Measurements from ENCODE around the gene EIF6. TPM values are rescaled to one million over a fixed set of nuclear protein-coding genes. Genes with fewer than 3 reads are reported as not detected.

The EIF6 gene
- total and polyA plus RNA-seq, 10 donors, result 50.5 to 121 (median 68.0) TPM

GRCh38 chr20:35290186-35290886, 5.8 kb upstream of the EIF6 start:
- intact Hi-C loops (cut with DNase I; ENCODE audit: low total_unique reads), result no loop called here
- DNase-seq, result no peak
- Histone ChIP-seq H3K9me3 (no peaks in the 10 kb centered on the region), H3K27me3 (replicated peaks in 1 of 7) (peaks cover 0 to 38% (median 7%) of the 10 kb centered on the region in 7 donors), H3K27ac (no peak overlapping the region), H3K4me1 (peaks cover 0 to 3% (median under 1%) of the 10 kb centered on the region in 6 donors), H3K36me3 (no peaks in the 10 kb centered on the region), H3K4me3 (no peak overlapping the region)
- TF ChIP-seq POLR2AphosphoS5 (IDR thresholded peaks at IDR 0.05) (no peak), POLR2A (IDR thresholded peaks at IDR 0.05) (no peak)
- TF ChIP-seq, protein P1, sequence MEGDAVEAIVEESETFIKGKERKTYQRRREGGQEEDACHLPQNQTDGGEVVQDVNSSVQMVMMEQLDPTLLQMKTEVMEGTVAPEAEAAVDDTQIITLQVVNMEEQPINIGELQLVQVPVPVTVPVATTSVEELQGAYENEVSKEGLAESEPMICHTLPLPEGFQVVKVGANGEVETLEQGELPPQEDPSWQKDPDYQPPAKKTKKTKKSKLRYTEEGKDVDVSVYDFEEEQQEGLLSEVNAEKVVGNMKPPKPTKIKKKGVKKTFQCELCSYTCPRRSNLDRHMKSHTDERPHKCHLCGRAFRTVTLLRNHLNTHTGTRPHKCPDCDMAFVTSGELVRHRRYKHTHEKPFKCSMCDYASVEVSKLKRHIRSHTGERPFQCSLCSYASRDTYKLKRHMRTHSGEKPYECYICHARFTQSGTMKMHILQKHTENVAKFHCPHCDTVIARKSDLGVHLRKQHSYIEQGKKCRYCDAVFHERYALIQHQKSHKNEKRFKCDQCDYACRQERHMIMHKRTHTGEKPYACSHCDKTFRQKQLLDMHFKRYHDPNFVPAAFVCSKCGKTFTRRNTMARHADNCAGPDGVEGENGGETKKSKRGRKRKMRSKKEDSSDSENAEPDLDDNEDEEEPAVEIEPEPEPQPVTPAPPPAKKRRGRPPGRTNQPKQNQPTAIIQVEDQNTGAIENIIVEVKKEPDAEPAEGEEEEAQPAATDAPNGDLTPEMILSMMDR (IDR thresholded peaks at IDR 0.05 in 8 of 11, conservative IDR thresholded peaks at IDR 0.05 in 3 of 11), result no peak
- WGBS, 5 donors, result 62 to 77% (median 73%) methylated on average over 7 of the region's 7 CpGs

- no peak for DNase-seq
- no peak overlapping the region for H3K27ac ChIP-seq
- 83 to 91% (median 85%) methylated on average over 11 to 19 of the region's 19 CpGs for WGBS, 5 donors
- H3K27me3 ChIP-seq (replicated peaks in 1 of 7), result peaks cover 0 to 20% (median under 1%) of the 10 kb centered on the region in 7 donors
- intact Hi-C loops (cut with DNase I; ENCODE audit: low total_unique reads), result no loop called here
- peaks cover 4 to 16% (median 13%) of the 10 kb centered on the region in 6 donors for H3K4me1 ChIP-seq
- H3K4me3 ChIP-seq, result no peak overlapping the region
- H3K36me3 ChIP-seq, result no peaks in the 10 kb centered on the region
- TF ChIP-seq, protein P1 (IDR thresholded peaks at IDR 0.05 in 8 of 11, conservative IDR thresholded peaks at IDR 0.05 in 3 of 11), result no peak
- TF ChIP-seq POLR2AphosphoS5 (IDR thresholded peaks at IDR 0.05) (no peak), POLR2A (IDR thresholded peaks at IDR 0.05) (no peak)
- no peaks in the 10 kb centered on the region for H3K9me3 ChIP-seq
Observed at GRCh38 chr20:35288325-35289060, 3.9 kb upstream of the EIF6 start.

- Histone ChIP-seq H3K36me3 (peaks cover 0 to 6% (median 0%) of the 10 kb centered on the region in 6 donors), H3K4me3 (no peak overlapping the region), H3K4me1 (peaks cover 7 to 24% (median 21%) of the 10 kb centered on the region in 6 donors), H3K27me3 (replicated peaks in 1 of 7) (peaks cover 0 to 12% (median 0%) of the 10 kb centered on the region in 7 donors), H3K9me3 (no peaks in the 10 kb centered on the region), H3K27ac (no peak overlapping the region)
- intact Hi-C loops (cut with DNase I; ENCODE audit: low total_unique reads), result no loop called here
- 85 to 92% (median 89%) methylated on average over 20 to 28 of the region's 28 CpGs for WGBS, 5 donors
- no peak for DNase-seq
- TF ChIP-seq, protein P1 (IDR thresholded peaks at IDR 0.05 in 8 of 11, conservative IDR thresholded peaks at IDR 0.05 in 3 of 11), result no peak
- TF ChIP-seq POLR2A (IDR thresholded peaks at IDR 0.05) (no peak), POLR2AphosphoS5 (IDR thresholded peaks at IDR 0.05) (no peak)
Observed at GRCh38 chr20:35287509-35288324, 3.1 kb upstream of the EIF6 start.
